Measurements from ENCODE around the gene LARGE1.

DNA sequence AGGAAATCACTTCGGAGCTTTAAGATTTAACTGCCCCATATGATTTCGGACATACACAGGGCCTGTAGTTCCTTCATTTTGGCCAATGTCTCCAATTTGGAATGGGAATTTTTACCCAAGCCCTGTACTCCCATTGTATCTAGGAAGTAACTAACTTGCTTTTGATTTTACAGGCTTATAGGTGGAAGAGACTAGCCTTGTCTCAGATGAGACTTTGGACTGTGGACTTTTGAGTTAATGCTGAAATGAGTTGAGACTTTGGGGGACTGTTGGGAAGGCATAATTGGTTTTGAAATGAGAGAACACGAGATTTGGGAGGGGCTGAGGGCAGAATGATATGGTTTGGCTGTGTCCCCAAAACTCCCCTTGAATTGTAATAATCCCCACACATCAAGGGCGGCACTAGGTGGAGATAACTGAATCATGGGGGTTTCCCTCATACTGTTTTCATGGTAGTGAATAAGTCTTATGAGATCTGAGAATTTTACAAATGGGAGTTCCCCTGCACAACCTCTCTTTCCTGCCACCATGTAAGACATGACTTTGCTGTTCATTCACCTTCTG lies 130.5 kb downstream of the LARGE1 start:
- TF ChIP-seq, protein P1, sequence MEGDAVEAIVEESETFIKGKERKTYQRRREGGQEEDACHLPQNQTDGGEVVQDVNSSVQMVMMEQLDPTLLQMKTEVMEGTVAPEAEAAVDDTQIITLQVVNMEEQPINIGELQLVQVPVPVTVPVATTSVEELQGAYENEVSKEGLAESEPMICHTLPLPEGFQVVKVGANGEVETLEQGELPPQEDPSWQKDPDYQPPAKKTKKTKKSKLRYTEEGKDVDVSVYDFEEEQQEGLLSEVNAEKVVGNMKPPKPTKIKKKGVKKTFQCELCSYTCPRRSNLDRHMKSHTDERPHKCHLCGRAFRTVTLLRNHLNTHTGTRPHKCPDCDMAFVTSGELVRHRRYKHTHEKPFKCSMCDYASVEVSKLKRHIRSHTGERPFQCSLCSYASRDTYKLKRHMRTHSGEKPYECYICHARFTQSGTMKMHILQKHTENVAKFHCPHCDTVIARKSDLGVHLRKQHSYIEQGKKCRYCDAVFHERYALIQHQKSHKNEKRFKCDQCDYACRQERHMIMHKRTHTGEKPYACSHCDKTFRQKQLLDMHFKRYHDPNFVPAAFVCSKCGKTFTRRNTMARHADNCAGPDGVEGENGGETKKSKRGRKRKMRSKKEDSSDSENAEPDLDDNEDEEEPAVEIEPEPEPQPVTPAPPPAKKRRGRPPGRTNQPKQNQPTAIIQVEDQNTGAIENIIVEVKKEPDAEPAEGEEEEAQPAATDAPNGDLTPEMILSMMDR (conservative IDR thresholded peaks at IDR 0.05; ENCODE audit: low read length), result no peak
- TF ChIP-seq EZH2phosphoT487 (IDR thresholded peaks at IDR 0.05; ENCODE audit: borderline replicate concordance), result no peak
